LHCN-M2 (cell line): ENCODE results near the gene C2CD3. TPM values are rescaled to one million over a fixed set of nuclear protein-coding genes. Genes with fewer than 3 reads are reported as not detected.
A peak's percentile ranks its signal among the peaks of the same experiment; 100 is the strongest.
"Not testable (repeated sequence)": the region's sequence is repeated elsewhere in the genome, so short reads cannot be mapped to it uniquely, and the experiment has no call there.

Experiments
- DNase-seq: peaks from one replicate; pipeline ENCODE4 v3.0.0-alpha.2; 2012; ENCODE audit warnings: low read depth
- total RNA-seq: library from RNA; depleted of rRNA; stranded (reverse); fragments of >200 nt; gene quantifications from 2 replicates; pipeline ENCODE4 v1.2.3, GENCODE V29; 2014

The C2CD3 gene
- total RNA-seq, 1 experiment from 2014 or later: 22.8 TPM

GRCh38 chr11:74069146-74070046 is 101.4 kb downstream of the C2CD3 start:
- DNase-seq: no peak

DNA sequence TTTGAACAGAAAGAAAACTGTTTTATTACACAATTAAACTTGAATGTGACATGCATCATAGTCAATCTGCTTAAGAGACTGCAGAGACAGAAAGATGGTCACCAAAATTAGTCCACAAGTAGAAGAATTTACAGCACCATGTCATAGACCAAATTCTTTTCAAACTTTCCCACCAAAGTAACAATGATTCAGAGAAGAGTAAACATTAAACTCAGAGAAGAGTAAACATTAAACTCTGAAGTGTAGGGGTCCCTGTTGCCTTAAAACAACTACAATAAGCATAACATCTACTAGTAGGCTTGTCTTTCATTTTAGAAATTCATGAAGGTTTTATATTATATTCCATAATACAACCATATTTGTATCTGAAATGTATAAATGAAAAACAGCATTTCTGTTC is 104.1 kb downstream of the C2CD3 start:
- DNase-seq: peak; percentile 24

- not testable (repeated sequence) for DNase-seq
These were observed 105.3 kb downstream of the C2CD3 start for GRCh38 chr11:74065534-74065933.

- not testable (repeated sequence) for DNase-seq
These were observed 107.2 kb downstream of the C2CD3 start for GRCh38 chr11:74063628-74064027.

GRCh38 chr11:74061599-74061998 is 109.2 kb downstream of the C2CD3 start:
- DNase-seq: not testable (repeated sequence)

DNA sequence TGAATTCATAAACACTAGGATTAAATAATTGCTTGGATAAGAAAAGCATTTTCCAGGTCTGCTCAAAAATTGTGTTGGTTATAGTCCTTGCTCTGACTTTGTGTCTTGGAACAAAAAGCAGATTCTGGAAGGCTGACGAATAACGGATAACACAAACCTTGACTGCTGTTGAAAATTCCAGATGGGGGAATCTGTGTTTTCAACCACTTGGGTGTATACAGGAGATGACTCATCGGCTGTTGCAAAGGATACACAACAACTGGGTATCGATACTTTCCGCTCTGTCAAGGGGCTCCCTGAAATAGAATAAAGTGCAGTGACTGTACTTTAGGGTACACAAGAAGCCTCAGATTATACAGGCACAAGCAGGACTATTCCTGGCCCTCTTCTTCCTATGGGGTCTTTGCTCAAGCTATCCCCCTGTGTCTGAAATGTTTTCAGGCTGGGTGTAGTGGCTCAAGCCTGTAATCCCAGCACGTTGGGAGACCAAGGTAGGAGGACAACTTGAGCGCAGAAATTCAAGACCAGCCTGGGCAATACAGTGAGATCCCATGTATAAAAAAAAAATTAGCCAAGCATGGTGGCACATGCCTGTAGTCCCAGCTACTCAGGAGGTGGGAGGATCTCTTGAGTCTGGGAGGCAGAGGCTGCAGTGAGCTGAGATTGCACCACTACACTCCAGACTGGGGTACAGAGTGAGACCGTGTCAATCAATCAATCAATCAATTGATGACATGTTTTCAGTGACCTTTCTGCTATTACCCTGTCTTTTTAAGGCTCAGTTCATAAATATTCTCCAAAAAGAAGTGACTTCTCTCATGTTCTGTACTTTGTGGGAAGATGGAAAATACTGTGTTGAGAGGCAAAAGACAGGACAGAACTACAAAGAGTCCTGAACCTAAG is 113.3 kb downstream of the C2CD3 start:
- peak; percentile 71 for DNase-seq

- peak; percentile 79 for DNase-seq
These were observed 114.9 kb downstream of the C2CD3 start for GRCh38 chr11:74055938-74056337.

GRCh38 chr11:74050465-74050864 is 120.3 kb downstream of the C2CD3 start:
- no peak for DNase-seq

- no peak for DNase-seq
These were observed 121.8 kb downstream of the C2CD3 start for GRCh38 chr11:74048993-74049392.

GRCh38 chr11:74044538-74044937 is 126.3 kb downstream of the C2CD3 start:
- DNase-seq: no peak

GRCh38 chr11:74043450-74043849 is 127.4 kb downstream of the C2CD3 start:
- DNase-seq: no peak

GRCh38 chr11:74037309-74037708 is 133.5 kb downstream of the C2CD3 start:
- DNase-seq: peak; percentile 15

- no peak for DNase-seq
These were observed 135.5 kb downstream of the C2CD3 start for GRCh38 chr11:74035264-74035663.

GRCh38 chr11:74033046-74033445 is 137.8 kb downstream of the C2CD3 start:
- DNase-seq: no peak

DNA sequence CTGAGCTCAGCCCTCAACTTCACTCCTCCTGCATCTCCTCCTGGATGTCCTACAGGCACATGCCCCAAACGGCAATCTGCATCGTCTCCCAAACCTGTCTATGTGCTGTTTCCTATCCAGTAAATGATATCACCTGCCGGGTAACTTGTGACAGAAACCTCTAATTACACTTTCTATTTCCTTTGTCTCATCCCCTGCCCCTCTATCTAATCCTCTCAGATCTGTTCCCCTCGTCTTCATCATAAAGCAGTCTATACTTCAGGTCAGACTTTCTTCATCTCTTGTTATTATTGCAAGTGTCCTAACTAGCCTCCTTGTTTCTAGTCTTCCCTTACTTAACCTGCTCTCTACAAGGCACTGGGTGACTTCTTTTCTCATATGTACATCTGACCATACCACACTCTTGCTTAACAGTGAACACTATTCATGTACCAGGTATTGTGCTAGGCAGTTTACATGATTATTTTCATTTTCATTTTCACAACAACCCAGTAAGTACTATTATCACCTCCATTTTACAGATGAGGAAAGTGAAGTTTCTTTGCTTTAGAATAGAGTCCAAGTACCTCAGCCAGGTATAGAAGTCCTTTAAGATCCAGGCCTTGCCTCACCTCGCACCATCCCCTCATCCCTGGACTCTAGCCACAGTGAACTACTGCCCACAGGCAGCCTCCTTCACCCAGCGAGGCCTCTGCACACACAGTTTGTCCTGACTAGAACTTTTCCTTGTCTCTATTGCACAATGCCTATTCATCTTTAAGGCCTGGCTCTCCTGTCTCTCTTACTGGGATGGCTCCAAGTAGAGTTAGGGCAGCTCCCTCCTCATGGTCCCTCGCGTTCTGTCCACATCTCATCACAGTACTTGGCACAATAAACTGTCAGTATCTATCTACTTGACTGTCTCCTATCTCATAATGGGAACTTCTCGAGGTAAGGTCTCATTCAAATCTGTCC is 139.8 kb downstream of the C2CD3 start:
- no peak for DNase-seq

DNA sequence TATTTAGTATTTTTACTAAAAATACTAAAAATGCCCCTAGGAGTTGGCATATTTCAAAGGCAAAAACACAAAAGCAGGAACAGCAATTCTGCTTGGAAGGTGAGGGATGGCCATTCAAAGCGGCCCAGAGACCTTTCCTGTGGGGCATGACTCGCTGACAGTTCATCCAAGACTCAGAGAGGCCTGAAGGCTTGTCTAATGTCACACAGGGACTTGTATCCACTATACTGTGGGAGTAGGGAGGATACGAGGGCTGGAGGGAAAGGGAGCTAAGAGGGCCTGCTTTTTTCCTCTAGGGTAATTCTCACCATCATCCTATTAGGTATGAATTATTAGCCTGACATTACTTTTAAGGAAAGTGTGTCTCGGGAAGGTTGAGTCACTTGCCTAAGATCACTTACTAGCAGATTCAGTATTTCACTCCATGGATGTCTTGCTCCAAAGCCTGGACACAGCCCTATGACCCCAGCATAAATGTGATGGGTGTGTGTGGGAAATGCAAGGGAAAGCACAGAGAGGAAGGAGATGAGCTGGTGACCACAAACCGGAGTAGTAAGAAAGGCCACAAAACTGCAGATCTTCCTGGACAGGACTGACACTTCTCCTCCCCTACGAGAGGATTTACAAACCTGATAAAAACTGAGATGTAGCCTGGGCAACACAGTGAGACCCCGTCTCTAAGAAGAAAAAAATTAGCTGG is 145.2 kb downstream of the C2CD3 start:
- DNase-seq: peak; percentile 56

DNA sequence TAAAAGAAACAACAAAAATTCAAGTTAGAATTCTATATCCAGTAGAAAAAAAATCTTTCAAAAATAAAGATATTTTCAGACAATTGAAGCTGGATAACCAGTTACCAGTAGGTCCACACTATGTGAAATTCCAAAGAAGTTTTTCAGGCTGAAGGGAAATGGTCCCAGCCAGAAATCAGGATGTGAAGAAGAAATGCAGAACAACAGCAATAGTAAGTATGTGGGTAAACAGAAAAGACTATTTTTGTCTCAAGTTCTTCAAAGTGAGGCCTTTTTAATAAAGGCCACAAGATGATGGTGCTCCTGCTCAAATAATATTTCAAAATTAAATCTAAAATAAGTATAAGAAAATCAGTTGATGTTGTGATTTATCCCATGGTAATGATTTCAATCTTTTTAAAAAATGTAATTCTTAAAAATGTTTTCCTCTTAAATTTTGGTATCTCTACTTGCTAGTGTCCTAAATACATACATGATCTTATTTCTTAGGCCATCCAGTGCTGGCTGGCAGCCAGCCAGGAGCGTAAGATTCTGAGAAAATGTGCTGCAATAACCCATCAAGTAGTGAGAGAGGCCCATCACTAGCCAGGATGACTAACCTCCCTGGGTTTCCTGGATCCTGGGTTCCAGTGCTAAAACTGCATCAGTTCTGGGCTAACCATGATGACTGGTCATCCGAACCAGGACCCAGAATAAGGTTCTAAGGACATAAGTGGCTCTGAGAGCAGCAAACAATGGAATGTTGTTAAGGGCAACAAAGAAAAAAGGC is 146.4 kb downstream of the C2CD3 start:
- DNase-seq: peak; percentile 62

- no peak for DNase-seq
These were observed 147.5 kb downstream of the C2CD3 start for GRCh38 chr11:74023276-74023675.

DNA sequence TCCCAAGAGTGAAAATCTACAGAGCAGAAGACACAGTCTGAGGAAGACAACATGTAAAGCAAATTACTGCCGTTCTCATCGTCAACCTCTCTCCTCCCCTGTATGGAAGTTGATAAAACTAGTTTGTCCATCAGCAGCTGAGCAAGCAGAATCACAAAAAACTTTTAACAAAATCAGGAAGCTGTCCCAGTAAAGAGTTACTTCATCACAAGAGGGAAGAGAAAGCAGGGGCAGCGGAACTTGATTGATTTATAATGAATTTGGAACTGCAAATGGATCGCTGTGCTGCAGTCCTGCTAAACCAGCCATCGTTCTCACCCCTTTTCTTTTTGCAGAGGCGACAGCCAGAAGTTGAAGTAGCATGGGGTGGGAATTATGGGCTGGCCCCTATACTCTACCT is 148.3 kb downstream of the C2CD3 start:
- DNase-seq: no peak

GRCh38 chr11:74021998-74022397 is 148.8 kb downstream of the C2CD3 start:
- DNase-seq: no peak
